ENCODE results near the gene HEPACAM. TPM values are rescaled to one million over a fixed set of nuclear protein-coding genes. Genes with fewer than 3 reads are reported as not detected.

The HEPACAM gene
- total RNA-seq, 4 donors from 2014 or later, result 0.67 to 1.7 TPM; not detected in 2

DNA sequence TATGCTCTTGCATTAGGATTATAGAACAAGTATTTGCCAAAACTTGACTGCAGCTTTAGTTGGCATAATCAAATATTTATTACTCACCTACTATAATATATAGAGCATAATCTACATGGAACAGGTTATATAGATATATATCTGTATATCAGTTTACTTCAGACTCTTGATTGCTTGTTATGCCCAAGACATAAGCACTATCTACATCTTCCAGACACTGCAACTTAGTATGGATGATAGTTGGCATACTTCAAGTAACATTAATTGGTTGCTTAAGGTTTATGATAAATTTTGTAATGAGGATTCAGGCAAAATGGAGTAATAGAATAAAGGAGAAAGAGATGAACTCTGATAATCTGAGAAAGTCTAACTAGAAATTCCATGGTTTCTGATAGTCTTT lies 19.2 kb upstream of the HEPACAM start:
- TF ChIP-seq POLR2A (IDR thresholded peaks at IDR 0.05), result no peak
- TF ChIP-seq, protein P1, sequence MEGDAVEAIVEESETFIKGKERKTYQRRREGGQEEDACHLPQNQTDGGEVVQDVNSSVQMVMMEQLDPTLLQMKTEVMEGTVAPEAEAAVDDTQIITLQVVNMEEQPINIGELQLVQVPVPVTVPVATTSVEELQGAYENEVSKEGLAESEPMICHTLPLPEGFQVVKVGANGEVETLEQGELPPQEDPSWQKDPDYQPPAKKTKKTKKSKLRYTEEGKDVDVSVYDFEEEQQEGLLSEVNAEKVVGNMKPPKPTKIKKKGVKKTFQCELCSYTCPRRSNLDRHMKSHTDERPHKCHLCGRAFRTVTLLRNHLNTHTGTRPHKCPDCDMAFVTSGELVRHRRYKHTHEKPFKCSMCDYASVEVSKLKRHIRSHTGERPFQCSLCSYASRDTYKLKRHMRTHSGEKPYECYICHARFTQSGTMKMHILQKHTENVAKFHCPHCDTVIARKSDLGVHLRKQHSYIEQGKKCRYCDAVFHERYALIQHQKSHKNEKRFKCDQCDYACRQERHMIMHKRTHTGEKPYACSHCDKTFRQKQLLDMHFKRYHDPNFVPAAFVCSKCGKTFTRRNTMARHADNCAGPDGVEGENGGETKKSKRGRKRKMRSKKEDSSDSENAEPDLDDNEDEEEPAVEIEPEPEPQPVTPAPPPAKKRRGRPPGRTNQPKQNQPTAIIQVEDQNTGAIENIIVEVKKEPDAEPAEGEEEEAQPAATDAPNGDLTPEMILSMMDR (IDR thresholded peaks at IDR 0.05), result no peak
- H3K4me3 ChIP-seq, result peak overlapping the region in 1 of 4 donors; percentile 76
- peaks cover 0 to 7% (median 0%) of the 10 kb centered on the region in 4 donors for H3K4me1 ChIP-seq
- H3K9me3 ChIP-seq, result no peaks in the 10 kb centered on the region
- no peaks in the 10 kb centered on the region for H3K36me3 ChIP-seq
- no peak for DNase-seq
- H3K27ac ChIP-seq, result no peak overlapping the region
- H3K27me3 ChIP-seq, result no peaks in the 10 kb centered on the region

DNA sequence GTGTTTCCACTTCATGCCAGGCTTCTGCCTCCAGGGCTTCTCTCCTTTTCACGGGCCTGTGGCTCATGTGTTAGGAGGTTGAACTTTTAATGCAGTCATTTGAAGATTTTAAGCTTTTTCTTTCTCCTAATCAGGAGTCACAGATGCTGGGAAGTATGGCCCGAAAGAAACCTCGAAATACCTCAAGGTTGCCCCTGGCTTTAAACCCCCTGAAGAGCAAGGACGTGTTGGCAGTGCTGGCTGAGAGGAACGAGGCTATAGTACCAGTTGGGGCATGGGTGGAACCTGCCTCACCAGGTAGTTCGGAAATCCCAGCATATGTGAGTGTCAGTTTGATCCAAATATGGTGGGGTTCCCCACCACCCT lies 18.7 kb upstream of the HEPACAM start:
- no peaks in the 10 kb centered on the region for H3K9me3 ChIP-seq
- DNase-seq, result no peak
- TF ChIP-seq, protein P1 (IDR thresholded peaks at IDR 0.05), result no peak
- TF ChIP-seq POLR2A (IDR thresholded peaks at IDR 0.05), result no peak
- peaks cover 0 to 7% (median 0%) of the 10 kb centered on the region in 4 donors for H3K4me1 ChIP-seq
- H3K27ac ChIP-seq, result peak overlapping the region in 2 of 4 donors; percentile 65 to 70
- H3K27me3 ChIP-seq, result no peaks in the 10 kb centered on the region
- peak overlapping the region; percentile 52 to 76 (median 68) for H3K4me3 ChIP-seq
- H3K36me3 ChIP-seq, result no peaks in the 10 kb centered on the region

DNA sequence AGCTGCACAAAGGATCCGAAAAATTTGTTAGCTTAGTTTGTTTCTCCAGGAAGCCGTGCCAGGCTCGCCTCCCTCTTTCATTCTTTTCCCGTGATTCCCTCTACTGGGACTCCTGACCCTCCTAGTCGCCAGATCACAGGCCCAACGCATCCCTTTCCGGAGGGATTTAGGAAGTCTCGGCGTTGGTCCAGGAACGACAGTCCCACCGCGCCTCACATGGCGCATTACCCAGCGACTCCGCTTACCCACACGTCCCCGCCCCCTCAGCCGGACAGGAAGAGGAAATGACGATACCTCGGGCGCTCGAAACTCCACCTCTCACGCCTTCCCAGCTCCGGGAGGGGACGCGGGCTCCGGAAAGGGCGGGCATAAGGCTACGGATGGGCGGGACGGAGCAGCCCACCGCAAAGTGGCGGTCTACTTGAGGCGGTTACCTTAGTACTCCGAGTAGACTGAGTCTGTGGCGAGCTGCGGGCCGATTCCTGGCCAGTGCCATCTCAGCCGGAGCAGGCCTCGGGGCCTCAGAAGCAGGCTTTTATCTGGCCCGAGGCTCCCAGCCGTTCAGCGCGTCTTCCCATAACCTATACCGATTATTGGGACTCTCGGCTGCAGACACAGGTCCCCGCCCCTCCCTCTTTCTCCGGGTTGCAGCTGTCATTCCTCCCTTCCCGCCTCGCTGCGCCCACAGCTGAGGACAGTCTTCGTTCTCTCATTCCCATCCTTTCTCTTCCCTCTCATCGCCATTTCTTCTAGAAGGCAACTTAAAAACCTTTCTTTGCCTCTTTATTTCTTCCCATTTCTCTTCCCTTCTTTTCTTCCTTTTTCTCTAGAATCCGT lies 18.1 kb upstream of the HEPACAM start, which contains the start of gene CCDC15:
Gene CCDC15, plus strand, starts transcription at position 450 of the 837 bp plus-strand sequence. CDS start 531 bp downstream, outside the sequence.
- peaks cover 0 to 7% (median 0%) of the 10 kb centered on the region in 4 donors for H3K4me1 ChIP-seq
- no peaks in the 10 kb centered on the region for H3K9me3 ChIP-seq
- H3K27ac ChIP-seq, result peak within 1 kb of the TSS; percentile 65 to 77 (median 70)
- TF ChIP-seq, protein P1 (IDR thresholded peaks at IDR 0.05), result no peak
- TF ChIP-seq POLR2A (IDR thresholded peaks at IDR 0.05), result peak; percentile 56 to 66
- peak within 1 kb of the TSS; percentile 52 to 76 (median 68) for H3K4me3 ChIP-seq
- H3K27me3 ChIP-seq, result no peaks in the 10 kb centered on the region
- DNase-seq, result peak; percentile 96 to 98 (median 98)
- H3K36me3 ChIP-seq, result no peaks in the 10 kb centered on the region

DNA sequence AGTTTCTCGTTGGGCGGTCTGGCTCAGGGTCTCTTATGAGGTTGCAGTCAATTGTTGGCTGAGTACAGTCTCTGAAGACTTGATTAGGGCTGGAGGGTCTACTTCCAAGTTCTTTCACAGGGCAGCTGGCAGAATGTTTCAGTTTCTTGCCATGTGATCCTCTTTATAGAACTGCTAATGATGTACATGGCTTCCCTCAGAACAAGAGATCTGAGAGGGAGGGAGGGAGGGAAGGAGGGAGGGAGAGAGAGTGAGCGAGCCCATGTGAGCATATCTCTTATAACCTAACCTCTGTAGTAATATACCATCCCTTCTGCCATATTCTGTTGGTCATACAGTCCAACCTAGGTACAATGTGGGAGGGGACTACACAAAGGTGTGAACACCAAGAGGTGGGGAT lies 15.5 kb upstream of the HEPACAM start:
- Histone ChIP-seq H3K4me3 (no peak overlapping the region), H3K36me3 (no peaks in the 10 kb centered on the region), H3K27me3 (no peaks in the 10 kb centered on the region), H3K27ac (no peak overlapping the region), H3K4me1 (peaks cover 0 to 7% (median 0%) of the 10 kb centered on the region in 4 donors), H3K9me3 (no peaks in the 10 kb centered on the region)
- no peak for TF ChIP-seq POLR2A (IDR thresholded peaks at IDR 0.05)
- TF ChIP-seq, protein P1 (IDR thresholded peaks at IDR 0.05), result no peak
- DNase-seq, result no peak

DNA sequence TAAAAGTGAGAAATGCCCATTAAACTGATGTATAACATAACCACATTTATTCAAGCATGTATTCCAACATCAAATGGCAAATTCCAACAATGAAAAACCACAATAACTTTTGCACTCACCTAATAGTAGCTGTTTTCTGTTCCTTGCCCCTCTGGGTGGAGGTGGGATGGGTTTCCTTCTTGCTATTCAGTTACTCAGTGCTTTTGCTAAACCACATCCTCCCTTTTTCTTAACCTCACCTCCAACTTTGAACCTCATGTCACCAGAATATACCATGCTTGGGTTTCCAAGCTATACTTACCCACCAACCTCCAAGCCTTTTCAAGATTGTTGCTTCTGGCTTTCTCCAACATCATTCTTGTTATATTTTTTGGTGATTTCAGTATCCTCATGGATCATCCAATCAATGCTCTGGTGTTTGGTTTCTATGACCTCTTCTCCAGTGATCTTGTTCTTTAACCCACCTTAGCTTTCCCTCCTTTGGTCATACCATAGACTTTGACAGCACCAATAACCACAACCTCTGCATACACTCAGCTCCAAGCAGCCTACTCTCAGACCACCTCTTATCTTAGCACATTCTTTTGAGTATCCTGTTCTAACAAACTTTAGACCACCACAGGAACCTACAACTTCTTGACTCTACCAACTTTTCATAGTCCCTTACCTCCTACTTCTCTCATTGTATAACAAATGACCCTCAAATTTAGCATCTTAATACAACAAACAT lies 14.9 kb upstream of the HEPACAM start:
- no peaks in the 10 kb centered on the region for H3K27me3 ChIP-seq
- no peaks in the 10 kb centered on the region for H3K36me3 ChIP-seq
- no peaks in the 10 kb centered on the region for H3K9me3 ChIP-seq
- H3K27ac ChIP-seq, result no peak overlapping the region
- TF ChIP-seq POLR2A (IDR thresholded peaks at IDR 0.05), result no peak
- TF ChIP-seq, protein P1 (IDR thresholded peaks at IDR 0.05), result no peak
- DNase-seq, result no peak
- H3K4me3 ChIP-seq, result no peak overlapping the region
- peaks cover 0 to 7% (median 0%) of the 10 kb centered on the region in 4 donors for H3K4me1 ChIP-seq
